PFSK-1 (cell line): ENCODE data around the gene STXBP5L.

Source experiments
- FOXP2 ChIP-seq: optimal IDR thresholded peaks from 2 replicates; pipeline ENCODE3; 2011; ENCODE audit warnings: borderline replicate concordance, control low read depth, inconsistent platforms; ENCODE audit not compliant: insufficient read depth; ENCODE audit errors: extremely low read length, extremely low read depth
- POLR2AphosphoS5 ChIP-seq: IDR thresholded peaks from 2 replicates; pipeline ENCODE4 v1.6.1; 2012; ENCODE audit warnings: low read depth, mild to moderate bottlenecking, control low read depth, low read length, moderate library complexity
- SIN3A ChIP-seq: IDR thresholded peaks from 2 replicates; pipeline ENCODE4 v1.6.1; 2012; ENCODE audit warnings: mild to moderate bottlenecking, low read length, moderate library complexity, borderline replicate concordance; ENCODE audit not compliant: insufficient read depth
- TAF1 ChIP-seq: IDR thresholded peaks from 2 replicates; pipeline ENCODE4 v1.6.1; 2012; ENCODE audit warnings: low read length, control low read depth, borderline replicate concordance; ENCODE audit not compliant: insufficient read depth
- TF ChIP-seq, protein P1 (sequence below), 2 experiments: IDR thresholded peaks; 2 replicates each; pipeline versions ENCODE4 v1.6.1 to v1.8.0; 2011 to 2012; ENCODE audit warnings: low read depth in 2 of 2, low read length in 2 of 2, control low read depth in 1 of 2, inconsistent platforms in 1 of 2, mild to moderate bottlenecking in 1 of 2, moderate library complexity in 1 of 2; ENCODE audit not compliant: insufficient read depth in 1 of 2

STXBP5L gene

DNA sequence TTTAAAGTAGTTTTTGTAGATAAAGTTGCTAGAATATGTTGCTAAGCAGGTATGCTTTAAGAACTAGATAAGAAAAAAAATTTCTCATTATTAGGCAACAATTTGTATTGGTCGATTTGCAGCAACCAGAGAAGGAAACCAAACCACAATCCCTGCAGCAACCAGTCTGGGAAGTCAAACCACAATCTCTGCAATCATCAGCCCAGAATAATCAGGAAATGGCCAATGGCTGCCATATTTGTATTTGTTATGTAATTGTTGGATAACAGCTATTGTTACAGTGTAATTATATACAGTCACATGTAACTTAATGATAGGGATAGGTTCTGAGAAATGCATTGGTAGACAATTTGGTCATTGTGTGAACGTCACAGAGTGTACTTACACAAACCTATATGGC is 23.6 kb downstream of the STXBP5L start:
- TF ChIP-seq, protein P1, sequence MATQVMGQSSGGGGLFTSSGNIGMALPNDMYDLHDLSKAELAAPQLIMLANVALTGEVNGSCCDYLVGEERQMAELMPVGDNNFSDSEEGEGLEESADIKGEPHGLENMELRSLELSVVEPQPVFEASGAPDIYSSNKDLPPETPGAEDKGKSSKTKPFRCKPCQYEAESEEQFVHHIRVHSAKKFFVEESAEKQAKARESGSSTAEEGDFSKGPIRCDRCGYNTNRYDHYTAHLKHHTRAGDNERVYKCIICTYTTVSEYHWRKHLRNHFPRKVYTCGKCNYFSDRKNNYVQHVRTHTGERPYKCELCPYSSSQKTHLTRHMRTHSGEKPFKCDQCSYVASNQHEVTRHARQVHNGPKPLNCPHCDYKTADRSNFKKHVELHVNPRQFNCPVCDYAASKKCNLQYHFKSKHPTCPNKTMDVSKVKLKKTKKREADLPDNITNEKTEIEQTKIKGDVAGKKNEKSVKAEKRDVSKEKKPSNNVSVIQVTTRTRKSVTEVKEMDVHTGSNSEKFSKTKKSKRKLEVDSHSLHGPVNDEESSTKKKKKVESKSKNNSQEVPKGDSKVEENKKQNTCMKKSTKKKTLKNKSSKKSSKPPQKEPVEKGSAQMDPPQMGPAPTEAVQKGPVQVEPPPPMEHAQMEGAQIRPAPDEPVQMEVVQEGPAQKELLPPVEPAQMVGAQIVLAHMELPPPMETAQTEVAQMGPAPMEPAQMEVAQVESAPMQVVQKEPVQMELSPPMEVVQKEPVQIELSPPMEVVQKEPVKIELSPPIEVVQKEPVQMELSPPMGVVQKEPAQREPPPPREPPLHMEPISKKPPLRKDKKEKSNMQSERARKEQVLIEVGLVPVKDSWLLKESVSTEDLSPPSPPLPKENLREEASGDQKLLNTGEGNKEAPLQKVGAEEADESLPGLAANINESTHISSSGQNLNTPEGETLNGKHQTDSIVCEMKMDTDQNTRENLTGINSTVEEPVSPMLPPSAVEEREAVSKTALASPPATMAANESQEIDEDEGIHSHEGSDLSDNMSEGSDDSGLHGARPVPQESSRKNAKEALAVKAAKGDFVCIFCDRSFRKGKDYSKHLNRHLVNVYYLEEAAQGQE (IDR thresholded peaks at IDR 0.05; ENCODE audit: insufficient read depth in 1 of 2, low read depth in 2 of 2, low read length in 2 of 2) = no peak
- TF ChIP-seq POLR2AphosphoS5 = no peak
- no peak for TF ChIP-seq TAF1
- no peak for TF ChIP-seq FOXP2
- no peak for TF ChIP-seq SIN3A

DNA sequence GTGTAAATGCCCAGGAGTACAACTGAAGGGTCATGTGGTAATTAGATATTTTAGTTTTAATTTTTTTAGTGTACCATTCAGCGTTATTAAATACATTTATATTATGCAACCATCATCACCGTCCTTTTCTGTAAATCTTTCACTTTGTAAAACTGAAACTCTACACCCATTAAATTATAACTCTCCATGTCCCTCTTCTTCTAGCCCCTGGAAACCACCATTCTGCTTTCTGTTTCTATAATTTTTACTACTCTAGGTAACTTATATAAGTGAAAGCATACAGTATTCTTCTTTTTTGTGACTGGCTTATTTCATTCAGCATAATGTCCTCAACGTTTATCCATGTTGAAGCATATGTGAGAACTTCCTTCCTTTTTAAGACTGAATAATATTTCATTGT is 48.1 kb downstream of the STXBP5L start:
- no peak for TF ChIP-seq POLR2AphosphoS5
- TF ChIP-seq TAF1 = no peak
- TF ChIP-seq FOXP2 = no peak
- no peak for TF ChIP-seq SIN3A
- TF ChIP-seq, protein P1 (IDR thresholded peaks at IDR 0.05; ENCODE audit: insufficient read depth in 1 of 2, low read depth in 2 of 2, low read length in 2 of 2) = no peak

DNA sequence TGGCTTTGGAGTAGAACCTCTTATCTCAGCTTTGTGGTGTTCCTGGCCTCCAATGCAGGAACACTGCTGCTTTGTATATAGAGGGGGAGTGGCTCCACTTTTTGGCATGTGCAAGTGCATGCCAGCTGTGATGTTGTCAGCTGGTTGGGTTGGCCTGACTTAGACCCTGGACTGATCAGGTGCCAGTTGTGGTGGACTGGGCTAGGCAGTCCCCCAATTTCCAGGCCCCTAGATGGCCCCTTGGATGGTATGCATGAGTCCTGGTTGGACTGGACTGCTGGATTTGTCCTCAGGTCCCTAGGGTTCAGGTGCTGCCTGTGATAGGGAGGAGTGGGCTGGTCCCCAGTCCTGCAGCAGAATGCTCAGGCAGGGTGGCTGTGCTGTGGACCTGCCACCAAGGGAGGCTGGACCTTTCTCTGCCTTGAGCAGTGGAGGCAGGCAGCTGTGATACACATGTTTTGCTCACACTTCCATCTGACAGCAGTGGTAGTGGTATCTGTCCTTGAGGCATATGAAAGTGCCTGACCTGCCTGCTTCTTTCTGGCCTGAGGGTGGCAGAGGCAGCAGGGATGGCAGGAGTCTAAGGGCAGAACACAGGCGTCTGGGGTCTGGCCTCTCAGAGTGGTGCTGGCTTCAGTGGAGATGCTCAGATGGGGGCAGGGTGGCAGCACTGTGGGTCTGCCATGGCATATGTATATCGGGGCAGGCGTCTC is 74.8 kb downstream of the STXBP5L start:
- TF ChIP-seq TAF1 (no peak), FOXP2 (no peak), POLR2AphosphoS5 (no peak), SIN3A (no peak)
- TF ChIP-seq, protein P1 (IDR thresholded peaks at IDR 0.05; ENCODE audit: insufficient read depth in 1 of 2, low read depth in 2 of 2, low read length in 2 of 2) = no peak

DNA sequence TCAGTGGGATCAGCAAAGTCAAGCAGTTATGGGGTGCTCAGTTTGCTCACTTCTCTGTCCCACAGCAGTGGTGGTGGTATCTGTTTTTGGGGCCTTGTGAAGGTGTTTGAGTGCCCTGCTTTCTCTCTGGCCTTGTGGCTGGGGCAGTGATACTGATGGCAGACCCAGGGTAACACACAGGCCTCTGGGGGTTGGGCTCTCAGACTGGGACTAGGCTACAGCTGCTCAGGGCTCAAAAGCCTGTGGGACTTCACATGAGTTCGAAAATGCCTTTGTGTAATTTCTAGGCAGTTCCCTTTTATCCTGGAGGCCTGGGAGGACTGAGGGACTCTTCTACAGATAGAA is 75.3 kb downstream of the STXBP5L start:
- TF ChIP-seq, protein P1 (IDR thresholded peaks at IDR 0.05; ENCODE audit: insufficient read depth in 1 of 2, low read depth in 2 of 2, low read length in 2 of 2) = no peak
- no peak for TF ChIP-seq FOXP2
- no peak for TF ChIP-seq SIN3A
- no peak for TF ChIP-seq POLR2AphosphoS5
- no peak for TF ChIP-seq TAF1

DNA sequence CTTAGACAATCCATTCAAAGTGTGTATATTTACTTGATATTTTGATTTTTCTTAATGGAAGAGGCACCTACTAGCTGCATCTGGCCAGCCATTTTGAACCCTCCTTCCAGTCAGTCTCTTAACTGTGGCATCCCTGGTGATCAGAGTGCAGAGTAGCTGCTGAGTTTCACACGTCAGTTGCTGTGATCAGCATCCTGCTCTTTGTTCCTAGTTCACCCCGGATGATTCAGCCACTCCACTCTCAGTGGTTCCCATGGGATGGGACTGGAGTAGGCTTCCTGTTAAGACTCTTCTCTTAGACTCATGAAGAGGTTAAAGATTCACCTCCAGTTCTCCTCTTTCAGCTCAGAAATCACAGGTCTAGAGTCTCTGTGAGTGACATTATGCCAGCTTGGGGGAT is 75.8 kb downstream of the STXBP5L start:
- TF ChIP-seq TAF1 (no peak), SIN3A (no peak), FOXP2 (no peak), POLR2AphosphoS5 (no peak)
- TF ChIP-seq, protein P1 (IDR thresholded peaks at IDR 0.05; ENCODE audit: insufficient read depth in 1 of 2, low read depth in 2 of 2, low read length in 2 of 2) = no peak
